HG03457 (cell line): Measurements from ENCODE around the gene TSPAN14.
"Not testable (repeated sequence)": the region's sequence is repeated elsewhere in the genome, so short reads cannot be mapped to it uniquely, and the experiment has no call there.

Experiments used
- ATAC-seq: cut with Tn5 transposase; IDR thresholded peaks from one replicate; pipeline ENCODE4 v1.9.1; 2021; ENCODE audit warnings: moderate number of reproducible peaks; ENCODE audit not compliant: unreplicated experiment

TSPAN14 gene

DNA sequence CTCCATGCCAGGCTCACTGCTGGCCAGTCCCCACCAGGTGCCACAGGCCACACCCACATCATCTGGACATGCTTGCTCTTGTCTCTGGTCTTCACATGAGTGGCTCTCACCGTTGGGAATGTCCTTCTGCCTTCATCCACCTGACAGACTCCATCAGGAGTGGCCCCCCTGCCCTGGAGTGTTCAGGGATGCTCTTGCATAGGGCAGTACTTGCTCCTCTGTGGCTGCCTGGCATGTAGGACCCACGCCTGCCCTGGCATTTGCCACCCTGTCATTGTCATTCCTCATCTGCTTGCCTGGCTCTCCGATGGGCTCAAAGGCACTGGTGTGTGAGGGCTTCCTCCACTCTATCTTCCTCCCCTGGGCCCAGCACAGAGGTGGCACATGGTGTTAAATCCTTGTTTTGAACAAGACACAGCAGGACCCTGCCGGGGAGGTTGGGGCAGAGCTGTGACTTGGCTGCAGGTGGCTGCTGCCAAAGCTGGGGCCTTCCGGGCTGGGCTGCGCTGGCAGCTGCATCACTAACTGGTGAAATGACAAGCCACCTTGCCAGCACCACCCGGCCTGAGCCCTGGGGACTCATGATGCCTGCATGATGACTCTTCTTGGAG is 85.4 kb downstream of the TSPAN14 start:
- no peak for ATAC-seq

DNA sequence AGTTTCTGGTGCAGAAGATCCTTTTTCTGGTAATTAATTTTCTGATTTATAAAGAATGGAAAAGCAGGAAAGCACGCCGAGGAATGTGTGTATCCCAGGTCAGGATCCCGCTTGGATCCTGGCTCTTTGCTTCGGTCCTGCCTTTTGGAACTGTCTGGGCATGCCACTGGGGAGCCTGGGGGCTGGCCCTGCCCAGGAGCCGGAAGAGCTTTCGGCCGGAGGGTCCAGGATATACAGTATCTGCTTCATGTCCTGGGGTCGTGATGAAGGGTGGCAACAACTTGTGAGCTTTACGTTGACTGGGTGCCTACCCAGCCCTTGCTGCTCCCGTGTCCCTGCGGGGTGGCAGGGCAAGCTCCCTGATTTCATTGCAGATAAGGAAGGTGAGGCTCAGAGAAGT is 86.0 kb downstream of the TSPAN14 start:
- ATAC-seq, result no peak

DNA sequence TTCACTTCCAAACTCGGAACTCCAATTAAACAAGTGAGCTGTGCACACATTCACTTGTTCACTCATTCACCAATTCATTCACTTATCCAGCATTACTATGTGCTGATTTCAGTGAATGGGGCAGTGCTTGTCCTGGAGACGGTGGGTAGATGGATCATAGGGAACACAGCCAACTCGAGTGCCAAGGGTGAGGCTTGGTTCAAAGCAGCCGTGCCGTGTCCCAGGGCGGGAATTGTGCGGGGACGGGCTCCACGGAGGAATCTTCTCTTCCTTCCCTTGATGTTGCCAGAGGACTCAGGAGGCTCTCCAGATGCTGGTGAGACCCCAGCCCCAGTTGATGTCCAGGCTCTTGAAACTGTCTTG is 86.5 kb downstream of the TSPAN14 start:
- no peak for ATAC-seq

DNA sequence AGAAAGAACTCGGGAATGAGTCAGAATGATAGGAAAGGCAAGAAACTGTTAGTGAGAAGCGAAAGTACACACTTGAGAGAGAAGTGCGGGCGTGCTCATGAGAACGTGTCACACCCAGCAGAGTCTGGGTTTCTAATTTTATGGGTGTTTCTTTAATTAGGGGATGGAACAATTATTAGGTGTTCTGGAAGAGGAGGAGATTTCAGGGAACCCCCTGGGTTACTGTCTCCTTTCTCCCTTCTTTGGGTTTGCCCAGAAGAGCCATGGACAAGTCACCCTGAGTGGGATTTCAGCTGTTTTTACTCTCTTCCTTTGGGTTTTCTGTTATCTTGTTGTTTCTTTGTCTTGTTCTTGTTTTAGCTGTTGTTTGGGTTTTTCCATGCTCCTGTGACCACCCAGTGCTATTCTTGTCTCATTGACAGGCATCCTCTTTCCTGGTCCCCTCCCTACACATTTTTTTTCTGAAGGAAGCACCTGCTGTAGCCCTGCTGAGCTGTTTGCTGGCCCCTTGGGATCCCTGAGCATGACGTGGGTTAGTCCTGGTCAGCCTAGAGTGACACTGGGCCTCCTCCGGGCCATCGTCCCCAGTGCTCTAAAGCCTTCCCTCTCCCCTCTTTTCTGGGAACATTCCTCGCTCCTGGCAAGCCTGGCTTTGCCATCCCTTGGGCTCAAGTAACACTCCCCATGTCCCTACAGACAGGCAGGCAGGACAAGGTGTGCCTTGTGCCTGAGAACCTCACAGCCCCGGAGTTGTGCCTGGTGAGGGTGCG is 87.1 kb downstream of the TSPAN14 start:
- peak; percentile 52 for ATAC-seq

DNA sequence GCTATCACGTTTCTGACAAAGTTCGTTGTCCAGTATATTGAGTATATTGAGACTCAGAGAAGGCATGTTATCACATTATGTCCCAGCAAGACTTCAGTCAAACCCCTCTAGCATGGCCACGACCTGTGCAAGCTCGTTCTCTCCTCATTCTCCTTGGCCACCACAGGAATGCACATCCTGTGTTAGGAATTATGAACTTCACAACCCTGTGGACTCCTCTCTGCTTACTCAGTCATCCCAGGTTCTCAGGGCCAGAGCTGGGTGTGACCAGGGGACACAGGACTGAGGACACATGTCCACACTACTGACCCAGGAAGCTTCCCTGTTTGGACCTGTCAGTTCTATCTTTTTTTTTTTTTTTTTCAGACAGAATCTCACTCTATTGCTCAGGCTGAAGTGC is 87.9 kb downstream of the TSPAN14 start:
- no peak for ATAC-seq

DNA sequence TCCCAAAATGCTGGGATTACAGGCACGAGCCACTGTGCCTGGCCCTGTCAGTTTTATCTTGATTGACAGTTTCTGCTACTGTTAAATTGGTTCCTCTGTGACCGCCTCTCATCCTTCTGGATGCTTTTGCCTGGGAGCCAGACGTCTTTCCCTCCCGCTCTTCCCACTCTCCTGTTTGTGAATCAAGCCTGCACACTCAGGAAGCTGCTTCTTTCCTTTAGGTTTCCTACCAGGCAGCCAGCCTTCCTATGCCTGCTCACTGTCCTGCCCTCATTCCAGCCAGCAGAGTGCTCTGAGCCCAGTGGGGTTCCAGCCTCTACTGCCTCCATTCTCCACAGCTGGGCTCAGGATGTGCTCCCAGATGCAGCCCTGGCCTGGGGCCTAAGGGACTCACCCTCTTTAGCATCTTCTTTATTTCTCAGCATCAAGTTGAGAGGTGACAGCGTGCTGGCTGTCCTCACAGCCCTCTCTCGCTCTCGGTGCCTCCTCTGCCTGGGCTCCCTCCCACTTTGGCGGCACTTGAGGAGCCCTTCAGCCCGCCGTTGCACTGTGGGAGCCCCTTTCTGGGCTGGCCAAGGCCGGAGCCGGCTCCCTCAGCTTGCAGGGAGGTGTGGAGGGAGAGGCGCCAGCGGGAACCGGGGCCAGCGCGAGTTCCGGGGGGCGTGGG is 88.7 kb downstream of the TSPAN14 start:
- no peak for ATAC-seq

DNA sequence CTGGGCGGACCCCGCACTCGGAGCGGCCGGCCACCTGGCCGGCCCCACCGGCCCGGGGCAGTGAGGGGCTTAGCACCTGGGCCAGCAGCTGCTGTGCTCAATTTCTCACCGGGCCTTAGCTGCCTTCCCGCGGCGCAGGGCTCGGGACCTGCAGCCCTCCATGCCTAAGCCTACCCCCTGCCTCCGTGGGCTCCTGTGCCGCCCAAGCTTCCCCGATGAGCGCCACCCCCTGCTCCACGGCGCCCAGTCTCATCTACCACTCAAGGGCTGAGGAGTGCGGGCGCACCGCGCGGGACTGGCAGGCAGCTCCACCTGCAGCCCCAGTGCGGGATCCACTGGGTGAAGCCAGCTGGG is 89.2 kb downstream of the TSPAN14 start:
- not testable (repeated sequence) for ATAC-seq

DNA sequence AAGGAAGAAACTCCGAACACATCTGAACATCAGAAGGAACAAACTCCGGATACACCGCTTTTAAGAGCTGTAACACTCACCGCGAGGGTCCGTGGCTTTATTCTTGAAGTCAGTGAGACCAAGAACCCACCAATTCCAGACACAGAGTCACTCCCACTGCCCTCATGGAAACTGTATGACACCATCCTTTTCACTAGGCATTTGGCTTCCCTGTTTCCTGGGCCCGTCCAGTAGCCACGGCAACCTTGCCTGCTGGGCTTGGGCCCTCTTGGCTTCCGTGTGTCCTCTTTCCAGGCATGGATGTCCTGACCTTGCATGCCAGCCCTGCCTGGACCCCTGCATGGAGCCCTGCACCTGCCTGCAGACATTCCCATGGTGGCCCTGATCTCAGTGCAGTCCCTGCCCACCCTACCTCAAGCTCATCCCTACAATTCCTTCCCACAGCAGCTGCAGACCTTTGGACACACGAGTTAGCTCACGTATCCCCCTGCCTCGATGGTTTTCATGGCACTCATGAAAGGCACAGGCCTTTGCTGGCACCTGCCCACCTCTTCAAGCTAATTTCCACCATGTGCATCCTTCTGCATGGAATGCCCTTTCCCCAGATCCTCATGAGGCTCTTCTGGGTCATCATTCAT is 90.3 kb downstream of the TSPAN14 start:
- no peak for ATAC-seq

DNA sequence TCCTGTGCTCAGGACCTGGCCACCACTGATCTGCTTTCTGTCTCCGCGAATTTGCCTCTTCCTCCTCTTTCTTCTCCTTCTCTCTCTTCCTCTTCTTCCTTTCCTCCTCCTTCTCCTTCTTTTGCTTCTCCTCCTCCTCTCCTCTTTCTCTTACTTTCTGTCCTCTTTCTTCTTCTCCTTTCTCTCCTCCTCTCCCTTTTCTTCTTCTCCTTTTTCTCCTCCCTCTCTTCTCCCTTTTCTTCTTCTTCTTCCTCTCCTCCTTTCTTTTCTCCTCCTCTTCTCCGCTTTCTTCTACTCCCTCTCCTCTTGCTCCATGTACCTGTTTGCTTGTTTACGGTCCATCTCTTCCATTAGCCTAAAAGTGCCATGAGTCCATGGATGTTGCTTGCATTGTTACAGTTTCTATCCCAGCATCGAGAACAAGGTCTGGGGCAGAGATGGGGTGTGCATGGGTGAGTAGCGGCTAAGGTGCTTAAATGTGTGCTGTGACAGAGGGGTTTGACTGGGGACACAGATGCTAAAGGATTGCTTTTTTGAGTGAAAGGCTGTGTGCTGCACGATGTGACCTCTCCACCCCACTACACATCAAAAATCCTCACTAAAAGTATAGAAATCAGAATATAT is 91.3 kb downstream of the TSPAN14 start:
- no peak for ATAC-seq

DNA sequence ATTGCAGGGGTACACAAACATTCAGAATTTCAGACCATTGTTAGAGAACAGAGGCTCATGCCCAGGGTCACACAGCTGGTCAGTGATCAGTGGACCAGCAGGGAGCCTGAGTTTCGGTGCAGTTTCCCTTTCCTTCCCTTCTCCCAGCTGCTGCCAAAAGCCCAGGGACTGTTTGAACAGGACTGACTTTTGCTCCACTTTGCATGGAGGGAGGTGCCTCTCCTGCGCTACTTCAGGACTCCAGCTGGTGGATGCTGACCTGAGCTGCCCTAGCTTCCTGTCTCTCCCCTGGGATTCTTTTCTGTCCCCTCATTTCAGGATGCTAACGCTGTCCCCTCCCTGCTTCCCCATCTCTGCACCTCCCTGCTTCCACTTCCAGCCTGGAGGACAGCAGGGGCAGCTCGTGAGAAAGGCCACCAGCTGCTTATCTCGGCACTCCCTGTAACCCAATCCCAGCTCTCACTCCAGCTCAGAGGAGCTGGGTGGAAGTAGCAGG is 98.1 kb downstream of the TSPAN14 start:
- ATAC-seq, result no peak

DNA sequence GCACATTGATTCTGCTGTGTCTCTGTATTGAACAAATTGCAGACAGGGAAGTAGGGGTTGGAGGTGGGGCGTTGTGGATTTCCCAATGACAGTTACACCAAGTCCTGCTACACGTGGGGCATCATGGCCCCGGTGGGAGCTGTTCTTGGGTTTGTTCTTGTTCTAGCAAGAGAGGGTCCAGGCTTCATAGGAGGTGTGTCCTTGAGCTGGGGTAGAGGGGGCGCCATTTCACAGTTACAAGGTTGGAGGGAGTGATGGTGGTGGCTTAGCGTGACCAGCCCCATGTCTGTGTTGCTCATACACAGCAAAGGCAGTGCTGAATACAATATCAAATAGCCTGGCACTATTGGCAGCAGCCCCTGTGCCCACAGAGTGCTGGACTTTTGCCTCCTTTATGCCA is 99.3 kb downstream of the TSPAN14 start:
- ATAC-seq, result no peak

DNA sequence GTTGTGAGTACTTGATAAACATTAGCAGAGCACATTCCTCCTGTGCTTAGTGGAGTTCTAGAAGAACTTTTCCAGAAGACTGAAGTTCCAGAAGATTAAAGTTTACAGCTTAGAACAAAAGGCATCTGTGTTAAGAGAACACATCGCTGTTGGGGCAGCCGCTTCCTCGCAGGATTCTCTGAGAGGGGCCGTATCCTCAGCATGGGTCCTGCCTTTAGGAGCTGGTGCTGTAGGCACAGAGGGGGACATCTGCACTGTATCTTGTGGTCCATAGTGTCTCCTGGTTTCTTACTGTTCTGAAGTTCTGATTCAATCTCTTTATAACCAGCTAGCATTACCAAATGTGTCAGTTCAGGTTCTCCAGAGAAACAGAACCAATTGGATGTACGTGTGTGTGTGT is 99.9 kb downstream of the TSPAN14 start:
- no peak for ATAC-seq

DNA sequence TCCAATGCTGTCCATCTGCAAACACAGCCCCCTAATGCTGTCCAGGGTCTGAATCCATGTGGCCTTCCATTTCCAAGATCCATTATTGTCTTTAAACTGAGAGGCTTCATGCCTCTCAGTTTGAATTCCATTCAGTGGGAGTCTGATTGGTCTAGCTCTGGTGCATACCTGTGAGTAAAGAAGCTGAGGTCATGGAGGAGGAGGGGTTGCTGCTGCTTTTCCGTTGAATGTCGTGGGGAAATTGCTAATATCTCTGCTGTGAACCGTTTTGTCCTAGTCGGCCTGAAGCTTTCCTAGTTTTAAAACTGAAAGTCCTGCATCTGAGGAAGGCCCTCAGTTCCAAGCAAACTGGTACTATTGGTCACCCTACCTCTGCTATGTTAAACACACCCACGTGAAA is 101.3 kb downstream of the TSPAN14 start:
- ATAC-seq, result no peak

DNA sequence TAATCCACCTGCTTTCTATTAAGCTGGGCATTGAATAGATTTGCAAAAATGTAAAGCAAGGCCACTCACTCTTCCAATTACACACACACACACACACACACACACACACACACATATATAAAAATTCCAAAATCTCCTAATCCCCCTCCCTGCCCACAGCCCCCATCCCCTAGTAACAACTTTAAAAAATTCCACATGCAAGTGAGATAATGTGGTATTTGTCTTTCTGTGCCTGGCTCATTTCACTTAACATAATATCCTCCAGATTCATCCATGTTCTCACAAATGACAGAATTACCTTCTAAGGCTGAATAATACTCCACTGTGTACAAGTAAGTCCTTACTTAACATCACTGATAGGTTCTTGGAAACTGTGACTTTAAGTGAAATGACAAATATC is 107.8 kb downstream of the TSPAN14 start:
- ATAC-seq, result no peak

DNA sequence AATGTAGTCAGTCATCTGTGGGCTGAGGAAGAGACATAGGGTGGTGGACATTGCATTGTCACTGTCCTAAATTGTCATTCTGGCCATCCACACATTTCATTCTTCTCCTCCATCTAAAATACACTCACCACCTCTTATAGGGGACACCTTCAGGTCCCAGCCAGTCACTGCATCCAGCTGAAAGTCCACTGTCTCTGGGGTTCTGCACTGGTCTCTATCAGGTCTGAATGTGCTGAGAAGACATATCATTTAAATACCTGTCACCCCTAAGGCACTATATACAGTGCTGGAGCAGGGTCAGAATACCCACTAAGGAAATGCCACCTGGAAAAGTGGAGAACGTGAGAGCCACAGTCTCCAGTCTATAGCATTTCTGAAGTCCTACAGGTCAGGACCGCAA is 113.2 kb downstream of the TSPAN14 start:
- ATAC-seq, result no peak

DNA sequence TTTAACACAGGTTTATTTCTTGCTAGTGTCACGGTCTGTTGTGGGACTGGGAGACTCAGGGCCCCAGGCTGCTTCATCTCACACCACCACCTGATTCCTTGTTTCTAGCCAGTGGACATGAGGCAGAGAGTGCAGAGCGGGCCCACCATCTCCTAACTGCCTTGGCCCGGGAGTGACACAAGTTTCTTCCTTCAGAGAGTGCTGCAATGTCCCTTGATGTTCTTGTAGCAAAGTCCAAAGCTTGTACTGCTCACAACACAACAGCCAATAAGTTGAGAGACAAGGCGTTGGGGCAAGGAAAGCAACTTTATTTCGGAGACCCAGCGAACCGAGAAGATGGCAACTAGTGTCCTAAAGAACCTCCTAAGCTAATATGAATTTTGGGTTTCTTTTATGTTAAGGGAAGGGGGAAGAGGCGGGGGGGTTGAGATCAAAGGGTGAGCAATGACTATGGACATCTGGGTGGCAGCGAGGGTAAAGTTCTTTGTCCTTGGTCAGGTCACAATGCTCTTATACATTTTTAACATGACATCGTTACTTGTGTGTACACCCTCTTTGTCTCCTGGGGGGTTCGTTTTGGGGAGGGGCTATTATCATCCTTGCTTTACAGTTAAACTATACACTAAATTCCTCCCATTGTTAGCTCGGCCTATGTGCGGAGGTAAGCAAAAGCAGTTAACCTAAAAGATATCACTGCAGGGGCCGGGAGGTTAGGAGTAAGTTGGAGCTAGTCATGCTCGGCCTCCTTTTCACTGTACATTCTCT is 115.2 kb downstream of the TSPAN14 start:
- no peak for ATAC-seq

DNA sequence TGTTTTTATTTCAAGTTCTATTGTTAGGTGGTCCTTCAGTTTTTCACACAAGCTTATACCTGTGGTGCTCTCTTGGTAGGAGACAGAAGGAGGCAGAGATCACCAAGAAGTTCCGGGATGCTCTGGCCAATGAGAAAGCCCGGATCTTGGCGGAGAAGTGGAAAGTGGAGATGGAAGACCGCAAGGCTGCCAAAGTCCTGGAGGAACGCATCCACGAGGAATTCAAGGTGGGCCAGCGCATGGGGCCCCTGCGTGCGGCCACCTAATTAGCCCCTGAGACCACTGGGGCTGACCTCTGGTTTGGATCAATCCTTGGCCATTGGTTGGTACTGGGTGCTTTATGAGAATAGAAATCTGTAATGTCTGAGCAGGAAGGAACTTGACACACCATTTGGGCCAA is 117.2 kb downstream of the TSPAN14 start:
- no peak for ATAC-seq

DNA sequence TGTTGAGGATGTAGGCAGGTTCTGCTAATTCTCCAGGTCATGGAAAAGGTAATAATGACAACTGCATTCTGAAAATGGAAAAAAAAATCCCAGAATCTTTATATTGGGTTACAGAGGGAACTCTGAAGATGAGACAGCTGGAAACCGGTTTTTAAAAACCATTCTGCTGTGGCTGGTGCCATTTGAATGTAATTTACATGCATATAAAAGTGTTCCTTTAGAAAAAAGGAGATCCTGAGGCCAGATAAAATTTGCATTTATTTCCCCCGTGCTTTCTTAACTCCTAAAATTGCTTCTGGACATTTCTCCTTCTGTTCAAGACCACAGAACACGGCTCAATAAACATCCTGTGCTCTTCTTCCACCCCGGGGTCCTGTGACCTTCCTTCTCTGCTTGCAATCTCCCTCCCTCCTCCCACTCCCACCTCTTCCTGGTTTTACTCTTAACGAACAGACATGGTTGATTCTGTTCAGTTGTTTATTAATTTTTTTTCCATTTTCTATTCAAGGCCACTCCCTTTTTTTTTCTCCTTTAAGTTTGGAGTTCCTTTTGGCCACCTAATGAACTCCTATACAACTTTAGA is 125.2 kb downstream of the TSPAN14 start:
- no peak for ATAC-seq

DNA sequence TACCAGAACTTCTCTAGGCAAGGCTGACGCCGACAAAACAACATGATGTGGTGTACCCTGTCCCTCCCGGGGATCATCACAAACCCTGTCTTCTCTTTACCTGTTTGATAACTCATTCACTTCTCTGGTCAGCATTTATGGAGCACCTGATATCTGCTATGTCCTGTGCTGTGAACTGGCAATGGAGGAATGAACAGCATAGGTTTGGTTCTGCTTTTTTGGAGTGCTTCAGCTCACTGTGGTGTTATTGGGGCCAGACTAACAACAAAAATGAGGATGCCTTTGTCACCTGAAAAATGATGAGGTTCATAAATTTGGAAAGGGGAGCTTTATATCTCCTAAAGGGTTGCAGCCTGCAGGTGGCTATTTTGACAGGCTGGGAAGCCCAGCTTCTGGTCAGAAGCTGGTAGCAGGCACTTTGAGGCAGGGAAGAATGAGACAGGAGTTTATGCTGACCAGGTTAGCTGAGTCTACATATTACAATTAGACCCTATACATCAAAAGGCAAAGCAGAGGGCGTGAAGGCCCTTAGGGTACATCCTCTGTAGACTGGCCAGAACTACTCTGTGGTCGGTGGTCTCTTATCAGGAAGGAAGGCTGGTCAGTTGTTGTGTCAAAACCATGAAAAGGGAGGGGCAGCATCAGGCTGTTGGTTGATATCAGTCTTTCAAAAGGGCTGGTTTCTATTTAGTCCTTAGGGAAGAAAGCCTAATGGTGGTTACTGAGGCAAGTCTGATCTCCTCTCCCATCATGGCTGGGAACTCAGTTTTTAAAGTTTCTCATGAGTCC is 125.9 kb downstream of the TSPAN14 start:
- no peak for ATAC-seq
